Globus pallidus (tissue), 1 donor: ENCODE data around the gene ZDHHC14.
A peak's percentile ranks its signal among the peaks of the same experiment; 100 is the strongest.

Experiments
- DNase-seq: peaks from one replicate; pipeline ENCODE4 v3.0.0-alpha.2; 2015; ENCODE audit warnings: low spot score

ZDHHC14 gene

GRCh38 chr6:157668713-157669112 lies 287.7 kb downstream of the ZDHHC14 start:
- no peak for DNase-seq

DNA sequence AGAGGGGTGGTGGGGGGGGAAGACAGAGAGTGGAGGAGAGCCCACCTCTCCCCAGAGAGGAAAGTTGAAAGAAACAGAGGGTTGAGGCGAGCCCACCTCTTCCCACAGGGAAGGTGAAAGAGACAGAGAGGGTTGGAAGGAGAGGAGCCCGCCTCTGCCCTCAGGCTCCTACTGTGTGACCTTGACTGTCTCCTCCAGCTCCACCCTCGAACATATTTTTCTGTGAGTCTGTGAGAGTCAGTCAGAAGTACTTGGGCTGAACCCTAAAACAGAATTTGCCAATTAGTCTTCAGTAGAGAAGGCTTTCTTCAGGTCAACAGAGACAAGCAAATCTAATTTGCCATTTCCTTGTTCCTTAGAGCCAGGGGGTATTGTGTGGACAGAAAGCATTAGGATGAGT lies 288.3 kb downstream of the ZDHHC14 start:
- no peak for DNase-seq

GRCh38 chr6:157669747-157670216 lies 288.8 kb downstream of the ZDHHC14 start:
- peak; percentile 61 for DNase-seq

DNA sequence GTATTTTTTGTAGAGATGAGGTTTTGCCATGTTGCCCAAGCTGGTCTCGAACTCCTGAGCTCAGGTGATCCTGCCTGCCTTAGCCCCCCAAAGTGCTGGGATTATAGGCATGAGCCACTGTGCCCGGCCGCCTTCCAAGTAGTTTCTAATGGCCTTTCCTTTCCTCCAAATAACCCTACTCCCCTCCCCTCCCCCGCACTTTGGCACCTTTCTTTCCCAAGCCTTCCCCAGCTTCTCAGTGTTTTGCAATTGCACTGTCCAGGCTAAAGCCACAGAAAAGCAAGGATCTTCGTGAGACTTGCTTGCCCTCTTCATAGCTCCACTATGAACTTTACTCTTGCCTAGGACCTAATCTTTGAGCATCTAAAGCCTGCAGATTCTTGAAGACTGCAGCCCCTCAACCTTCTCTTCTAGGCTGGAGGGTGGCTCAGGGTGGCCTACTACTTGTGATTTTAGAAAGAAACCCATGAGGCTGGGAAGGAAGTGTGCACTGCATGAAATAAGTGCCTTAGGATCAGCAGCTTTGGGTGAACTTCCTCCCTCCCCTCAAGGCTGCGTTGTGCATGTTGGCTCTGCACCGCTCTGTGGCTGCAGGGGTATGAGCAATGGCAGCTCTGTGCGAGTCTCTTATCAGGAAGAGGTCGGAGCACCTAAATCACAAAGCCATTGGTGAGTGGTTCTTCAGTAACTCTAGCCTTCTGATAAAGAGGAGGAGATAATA lies 289.6 kb downstream of the ZDHHC14 start:
- no peak for DNase-seq

DNA sequence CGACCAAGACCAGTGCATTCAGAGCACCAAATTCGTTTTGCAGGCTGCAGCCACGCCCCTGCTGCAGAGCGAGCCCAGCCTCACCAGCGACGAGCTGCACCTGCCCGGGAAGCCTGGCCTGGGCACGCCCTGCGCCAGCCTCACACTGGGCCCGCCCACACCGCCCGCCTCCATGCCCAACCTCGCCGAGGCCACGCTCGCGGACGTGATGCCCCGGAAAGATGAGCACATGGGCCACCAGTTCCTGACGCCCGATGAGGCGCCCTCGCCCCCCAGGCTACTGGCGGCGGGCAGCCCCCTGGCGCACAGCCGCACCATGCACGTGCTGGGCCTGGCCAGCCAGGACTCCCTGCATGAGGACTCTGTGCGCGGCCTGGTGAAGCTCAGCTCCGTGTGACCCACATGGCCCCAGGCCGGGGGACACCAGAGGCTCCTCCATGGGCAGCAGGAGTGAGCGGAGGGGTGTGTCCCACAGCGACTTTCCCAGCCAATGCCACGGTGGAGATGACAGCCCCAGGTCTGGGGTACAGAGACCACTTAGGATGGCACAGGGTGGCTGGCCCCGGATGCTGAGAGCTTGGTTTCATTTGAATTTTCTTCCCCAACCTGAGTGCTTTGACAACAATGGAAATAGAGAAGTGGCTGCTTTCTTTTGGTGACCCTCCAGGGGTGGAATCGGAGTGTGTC lies 291.9 kb downstream of the ZDHHC14 start:
- DNase-seq = no peak

DNA sequence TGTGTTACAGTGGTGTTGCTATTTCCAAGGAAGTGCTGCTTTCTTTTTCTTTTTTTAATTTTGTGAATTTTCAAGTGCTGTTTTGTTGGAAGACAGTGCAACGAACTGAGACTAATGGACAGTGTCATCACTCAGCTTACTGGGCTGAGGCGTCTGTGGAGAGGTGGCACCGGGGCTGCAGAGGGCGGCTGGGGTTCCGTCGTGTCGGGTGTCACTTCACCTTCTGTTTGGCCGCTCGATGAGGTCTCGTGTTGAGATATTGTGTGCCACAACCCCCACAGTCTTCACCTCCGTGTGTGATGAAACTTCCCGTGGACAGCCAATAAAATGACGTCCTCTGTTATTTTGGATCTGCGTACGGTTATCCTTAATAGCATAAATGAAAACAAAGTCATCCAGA lies 292.6 kb downstream of the ZDHHC14 start:
- no peak for DNase-seq

GRCh38 chr6:157674061-157674460 lies 293.1 kb downstream of the ZDHHC14 start:
- DNase-seq = no peak

DNA sequence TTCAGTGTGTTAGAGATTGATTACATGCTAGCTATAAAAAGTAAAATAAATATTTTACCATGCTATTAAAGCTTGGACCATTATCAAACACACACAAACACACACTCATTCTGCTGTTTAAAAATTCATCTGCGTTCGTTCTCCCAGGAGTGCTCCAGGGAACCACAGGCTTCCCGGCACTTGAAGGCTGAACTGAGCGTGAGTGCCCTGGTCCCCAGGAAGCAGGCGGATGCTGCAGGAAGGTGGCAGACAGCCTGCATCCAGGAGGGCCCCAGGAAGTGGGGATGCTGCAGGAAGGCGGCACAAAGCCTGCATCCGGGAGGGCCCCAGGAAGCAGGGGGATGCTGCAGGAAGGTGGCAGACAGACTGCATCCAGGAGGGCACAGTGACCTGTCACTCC lies 294.8 kb downstream of the ZDHHC14 start:
- no peak for DNase-seq

- no peak for DNase-seq
These were observed 295.3 kb downstream of the ZDHHC14 start for GRCh38 chr6:157676241-157676640.

- DNase-seq = no peak
These were observed 296.2 kb downstream of the ZDHHC14 start for GRCh38 chr6:157677235-157677634.

- no peak for DNase-seq
These were observed 298.9 kb downstream of the ZDHHC14 start for GRCh38 chr6:157679605-157680580.

GRCh38 chr6:157681041-157681650 lies 300.2 kb downstream of the ZDHHC14 start:
- DNase-seq = no peak

- no peak for DNase-seq
These were observed 302.0 kb downstream of the ZDHHC14 start for GRCh38 chr6:157682856-157683481.

DNA sequence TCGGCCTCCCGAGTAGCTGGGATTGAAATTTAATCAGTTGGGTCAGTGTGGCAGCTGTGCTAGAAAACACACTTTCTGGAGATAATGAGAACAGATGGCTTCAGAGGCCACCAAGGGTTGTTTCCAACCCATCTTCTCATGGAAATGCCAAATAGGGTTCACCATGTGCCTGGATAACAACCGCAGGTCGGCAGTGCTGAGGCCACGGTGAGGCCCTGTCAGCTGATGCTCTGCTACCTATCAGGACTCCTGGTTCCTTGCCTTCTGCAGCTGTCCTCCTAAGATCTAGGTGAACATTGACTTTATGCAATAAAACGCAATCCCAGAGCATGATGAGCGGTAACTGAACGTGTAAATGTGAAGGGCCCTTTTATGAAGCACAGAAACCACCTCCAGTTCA lies 302.7 kb downstream of the ZDHHC14 start:
- DNase-seq = no peak

GRCh38 chr6:157684620-157685299 lies 303.8 kb downstream of the ZDHHC14 start:
- no peak for DNase-seq

- no peak for DNase-seq
These were observed 304.7 kb downstream of the ZDHHC14 start for GRCh38 chr6:157685596-157686280.

DNA sequence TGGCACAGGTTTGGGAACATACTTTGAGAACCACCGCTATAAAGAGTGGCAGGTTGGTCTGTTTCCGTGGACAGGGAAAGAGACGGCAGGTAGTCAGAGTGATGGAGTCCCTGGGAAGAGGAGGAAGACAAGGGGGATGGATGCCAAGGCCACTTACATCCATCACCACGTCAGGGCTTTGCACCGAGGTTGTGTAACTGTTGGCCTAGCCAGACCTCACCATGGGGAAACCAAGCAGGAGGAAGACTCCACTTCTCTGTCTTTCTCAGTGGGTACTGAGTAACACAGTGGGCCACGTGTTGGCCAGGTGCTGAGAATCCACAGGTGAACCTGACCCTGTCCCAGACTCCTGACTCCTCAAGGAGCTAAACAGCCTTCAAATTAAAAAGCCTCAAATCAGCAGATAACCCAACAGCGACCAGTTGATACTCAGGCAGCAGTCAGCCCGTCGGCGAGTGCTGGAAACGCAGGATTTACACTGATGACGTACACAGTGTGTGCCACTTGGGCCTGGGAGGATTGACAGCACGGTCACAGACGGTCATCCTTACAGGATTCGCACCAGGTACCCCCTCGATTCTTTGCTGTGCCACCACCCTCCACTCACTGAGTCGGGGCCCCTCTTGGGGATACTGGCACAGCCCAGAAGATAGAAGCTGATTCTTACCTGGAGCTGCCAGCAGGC lies 307.4 kb downstream of the ZDHHC14 start:
- no peak for DNase-seq

DNA sequence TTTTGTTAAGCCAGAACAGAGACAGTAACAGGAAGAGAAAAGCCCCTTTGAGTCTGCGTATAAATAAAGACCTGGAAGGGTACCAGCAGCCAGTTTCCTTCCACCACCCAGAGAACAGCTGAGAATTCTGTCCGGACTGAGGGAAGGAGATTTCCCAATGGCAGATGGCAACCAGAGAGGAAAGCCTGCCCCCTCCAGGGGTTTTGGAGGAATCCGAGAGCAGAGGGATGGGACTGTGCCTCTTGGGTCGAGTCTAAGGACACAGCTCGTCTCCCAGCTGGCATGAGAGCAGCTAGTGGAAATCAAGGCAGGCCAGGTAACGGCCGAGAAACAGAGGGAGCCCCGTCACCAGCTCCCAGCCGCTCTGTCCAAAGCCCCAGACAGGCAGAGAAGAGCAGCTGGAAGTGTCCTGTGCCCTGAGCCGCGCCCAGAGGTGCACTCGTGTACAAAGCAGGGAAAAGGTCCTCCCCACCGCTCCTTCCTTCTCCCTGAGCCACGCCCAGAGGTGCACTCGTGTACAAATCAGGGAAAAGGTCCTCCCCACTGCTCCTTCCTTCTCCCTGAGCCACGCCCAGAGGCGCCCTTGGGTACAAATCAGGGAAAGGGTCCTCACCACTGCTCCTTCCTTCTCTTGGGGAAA lies 308.1 kb downstream of the ZDHHC14 start:
- no peak for DNase-seq

DNA sequence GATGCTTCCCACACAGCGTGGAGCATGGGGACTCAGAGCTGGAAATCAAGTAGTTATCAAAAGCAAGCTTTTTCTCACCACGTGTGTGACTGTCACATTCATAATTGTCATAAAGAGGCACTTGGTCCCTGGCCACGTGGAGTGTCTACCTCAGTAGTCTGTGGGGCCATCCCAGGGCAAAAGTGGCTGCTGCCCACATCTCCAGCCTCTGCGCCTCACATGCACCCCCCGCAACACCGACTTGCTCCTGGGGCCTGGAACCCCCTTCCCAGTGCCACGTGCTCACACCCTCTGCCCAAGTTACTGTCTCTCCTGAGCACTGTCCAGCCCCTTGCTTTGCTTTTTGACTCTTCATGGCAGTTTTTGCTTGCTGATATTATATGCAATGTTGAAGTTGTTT lies 308.9 kb downstream of the ZDHHC14 start:
- DNase-seq = no peak
